K562 (cell line): ENCODE results near the gene NCDN. TPM values are rescaled to one million over a fixed set of nuclear protein-coding genes. Genes with fewer than 3 reads are reported as not detected.

Source experiments
- BCOR ChIP-seq: fragments of 450-650 bp; IDR thresholded peaks from 2 replicates; pipeline ENCODE4 v1.6.1; 2016
- BRF1 ChIP-seq: IDR thresholded peaks from 3 replicates; pipeline ENCODE4 v1.6.1; 2011; ENCODE audit warnings: borderline replicate concordance, mild to moderate bottlenecking; ENCODE audit not compliant: insufficient read length; ENCODE audit errors: extremely low read depth
- CREB1 ChIP-seq, 2 experiments: sonication (generic) in 1 of 2; formaldehyde crosslinking in 1 of 2; IDR thresholded peaks; 2 replicates each; pipeline versions ENCODE4 v1.6.1 to v1.8.0; 2012 to 2022; ENCODE audit warnings: inconsistent platforms in 1 of 2, mild to moderate bottlenecking in 1 of 2, missing genetic modification reagents in 1 of 2, moderate library complexity in 1 of 2
- CREBBP ChIP-seq: IDR thresholded peaks from one replicate; pipeline ENCODE4 v1.6.1; 2012; ENCODE audit warnings: low read depth, mild to moderate bottlenecking, control low read depth, inconsistent platforms, low read length
- CXXC5 ChIP-seq: fragments of 250-450 bp; sonication (Bioruptor Pico); IDR thresholded peaks from 2 replicates; pipeline ENCODE4 v1.8.0; 2022; ENCODE audit warnings: inconsistent platforms, mild to moderate bottlenecking, moderate library complexity
- EHMT2 ChIP-seq: fragments of 450-650 bp; IDR thresholded peaks from 2 replicates; pipeline ENCODE4 v1.6.1; 2018; ENCODE audit warnings: antibody characterized with exemption
- EP300 ChIP-seq: IDR thresholded peaks from 2 replicates; pipeline ENCODE4 v1.6.1; 2012; ENCODE audit warnings: low read length, improper control_type of control experiment
- FOXA1 ChIP-seq: fragments of 450-650 bp; IDR thresholded peaks from 2 replicates; pipeline ENCODE4 v1.6.1; 2016; ENCODE audit warnings: mild to moderate bottlenecking, borderline replicate concordance
- HCFC1 ChIP-seq: IDR thresholded peaks from 2 replicates; pipeline ENCODE4 v1.6.1; 2012; ENCODE audit warnings: low read depth, low read length, improper control_type of control experiment
- HMG20A ChIP-seq: fragments of 450-650 bp; formaldehyde crosslinking; conservative IDR thresholded peaks from 2 replicates; pipeline ENCODE4 v1.4.0; 2020; ENCODE audit warnings: mild to moderate bottlenecking, mixed read lengths
- NFIC ChIP-seq: fragments of 450-650 bp; IDR thresholded peaks from 2 replicates; pipeline ENCODE4 v1.6.1; 2017; ENCODE audit warnings: mild to moderate bottlenecking, inconsistent platforms
- RAD21 ChIP-seq, 2 experiments: fragments of 250-450 bp in 1 of 2; fragments of 450-650 bp in 1 of 2; sonication (Bioruptor Pico) in 1 of 2; formaldehyde crosslinking in 1 of 2; IDR thresholded peaks in 1 of 2; conservative IDR thresholded peaks in 1 of 2; 2 replicates each; pipeline versions ENCODE4 v1.4.0 to v1.8.0; 2020 to 2022; ENCODE audit warnings: mild to moderate bottlenecking in 2 of 2, moderate library complexity in 1 of 2
- SIRT6 ChIP-seq: IDR thresholded peaks from one replicate; pipeline ENCODE4 v1.6.1; 2012; ENCODE audit warnings: low read depth, mild to moderate bottlenecking, control low read depth, inconsistent platforms, low read length, moderate library complexity
- TAF7 ChIP-seq: fragments of 450-650 bp; IDR thresholded peaks from 2 replicates; pipeline ENCODE4 v1.6.1; 2016; ENCODE audit warnings: missing genetic modification characterization, missing compliant biosample characterization
- ZNF124 ChIP-seq: sonication (generic); formaldehyde crosslinking; IDR thresholded peaks from 2 replicates; pipeline ENCODE4 v1.8.1; 2022; ENCODE audit warnings: missing genetic modification reagents
- ZNF24 ChIP-seq: fragments of 450-650 bp; IDR thresholded peaks from 2 replicates; pipeline ENCODE4 v1.6.1; 2016
- polyA plus RNA-seq, 8 experiments: library from polyadenylated mRNA; depleted of rRNA in 4 of 8; stranded (reverse) in 5 of 8; unstranded in 3 of 8; fragments of >200 nt; fragmentation: Nextera tagmentation in 2 of 8; fragmentation: Illumina TruSeq in 1 of 8; extraction: Ambion mirVana in 2 of 8; extraction: Trizol in 1 of 8; gene quantifications; 2 replicates each; pipeline versions ENCODE4 v1.2.1 to v1.2.3, GENCODE V29; 2011 to 2014; ENCODE audit warnings: inconsistent platforms in 1 of 8, missing spikeins in 1 of 8
- total RNA-seq, 7 experiments: library from RNA; depleted of rRNA in 6 of 7; stranded (reverse); fragments of >200 nt in 6 of 7; fragmentation: Illumina TruSeq in 2 of 7; extraction: Trizol in 2 of 7; gene quantifications; 2 replicates each; pipeline versions ENCODE4 v1.2.1 to v1.2.3, GENCODE V29; 2011 to 2021; ENCODE audit warnings: low replicate concordance in 1 of 7
- TF ChIP-seq, protein P1 (sequence below): sonication (generic); formaldehyde crosslinking; IDR thresholded peaks from 2 replicates; pipeline ENCODE4 v1.8.1; 2023; ENCODE audit warnings: mild to moderate bottlenecking, missing genetic modification reagents
- TF ChIP-seq, protein P2 (sequence below): sonication (generic); formaldehyde crosslinking; IDR thresholded peaks from 2 replicates; pipeline ENCODE4 v1.5.0; 2020; ENCODE audit warnings: missing genetic modification reagents
- TF ChIP-seq, protein P3 (sequence below): fragments of 150-350 bp; IDR thresholded peaks from 2 replicates; pipeline ENCODE4 v1.6.1; 2014; ENCODE audit warnings: low read depth, mild to moderate bottlenecking, low read length, borderline replicate concordance
- TF ChIP-seq, protein P4 (sequence below): IDR thresholded peaks from 3 replicates; pipeline ENCODE4 v1.6.1; 2011; ENCODE audit warnings: borderline replicate concordance, mild to moderate bottlenecking; ENCODE audit not compliant: insufficient read length, insufficient read depth
- TF ChIP-seq, protein P5 (sequence below): conservative IDR thresholded peaks from 2 replicates; pipeline ENCODE4 v1.6.1; 2011; ENCODE audit warnings: low read depth, mild to moderate bottlenecking, low read length; ENCODE audit not compliant: control insufficient read depth

NCDN gene
- total and polyA plus RNA-seq, 9 of the 15 experiments (the other 6 are each of a cell fraction or from before 2014, with no cell fraction given): 1.9 to 35.1 (median 10.7) TPM

DNA sequence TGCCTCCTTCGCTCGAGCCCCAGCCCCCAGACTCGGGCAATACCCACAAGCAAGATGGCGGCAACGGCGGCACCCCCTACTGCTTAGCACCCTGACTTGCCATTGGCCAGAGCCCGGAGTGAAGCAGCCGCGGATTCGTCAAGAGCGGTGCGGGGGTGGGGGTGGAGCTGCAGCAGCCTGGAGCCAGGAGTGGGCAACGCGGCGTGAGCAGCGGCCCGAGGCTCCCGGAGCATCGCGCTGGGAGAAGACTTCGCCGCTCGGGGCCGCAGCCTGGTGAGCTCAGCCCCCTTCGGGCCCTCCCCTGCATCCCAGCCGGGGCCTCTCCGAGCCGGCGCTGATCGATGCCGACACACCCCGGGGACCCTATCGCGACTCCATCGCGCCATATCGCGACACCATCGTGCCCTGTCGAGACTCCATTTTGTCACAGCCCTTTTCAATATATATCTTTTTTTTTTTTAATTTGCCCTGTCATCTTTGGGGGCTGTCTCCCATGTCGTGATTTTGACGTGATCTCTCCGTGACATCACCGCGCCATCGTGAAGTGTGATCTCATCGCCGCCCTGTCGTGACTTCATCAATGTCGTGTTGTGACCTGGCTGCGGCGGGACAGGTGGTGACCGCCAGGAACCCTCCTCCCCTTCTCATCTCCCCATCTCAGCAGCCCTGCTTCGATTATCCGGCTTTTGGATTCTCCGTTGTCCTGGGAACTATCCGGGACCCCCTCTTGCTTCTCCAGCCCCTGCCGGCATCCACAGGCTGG is at the start of gene NCDN (continued):
- TF ChIP-seq, protein P1, sequence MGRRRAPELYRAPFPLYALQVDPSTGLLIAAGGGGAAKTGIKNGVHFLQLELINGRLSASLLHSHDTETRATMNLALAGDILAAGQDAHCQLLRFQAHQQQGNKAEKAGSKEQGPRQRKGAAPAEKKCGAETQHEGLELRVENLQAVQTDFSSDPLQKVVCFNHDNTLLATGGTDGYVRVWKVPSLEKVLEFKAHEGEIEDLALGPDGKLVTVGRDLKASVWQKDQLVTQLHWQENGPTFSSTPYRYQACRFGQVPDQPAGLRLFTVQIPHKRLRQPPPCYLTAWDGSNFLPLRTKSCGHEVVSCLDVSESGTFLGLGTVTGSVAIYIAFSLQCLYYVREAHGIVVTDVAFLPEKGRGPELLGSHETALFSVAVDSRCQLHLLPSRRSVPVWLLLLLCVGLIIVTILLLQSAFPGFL (CRISPR knock-in tag): no peak
- no peak for TF ChIP-seq RAD21 (CRISPR knock-in tag; conservative IDR thresholded peaks at IDR 0.05 in 1 of 2, IDR thresholded peaks at IDR 0.05 in 1 of 2)
- TF ChIP-seq FOXA1: no peak
- TF ChIP-seq SIRT6: no peak
- TF ChIP-seq CREB1 (IDR thresholded peaks at IDR 0.05): no peak; the same call in 1 of the 2 replicates
- TF ChIP-seq CREB1 (CRISPR knock-in tag; IDR thresholded peaks at IDR 0.05): peak; percentile 80
- TF ChIP-seq, protein P2, sequence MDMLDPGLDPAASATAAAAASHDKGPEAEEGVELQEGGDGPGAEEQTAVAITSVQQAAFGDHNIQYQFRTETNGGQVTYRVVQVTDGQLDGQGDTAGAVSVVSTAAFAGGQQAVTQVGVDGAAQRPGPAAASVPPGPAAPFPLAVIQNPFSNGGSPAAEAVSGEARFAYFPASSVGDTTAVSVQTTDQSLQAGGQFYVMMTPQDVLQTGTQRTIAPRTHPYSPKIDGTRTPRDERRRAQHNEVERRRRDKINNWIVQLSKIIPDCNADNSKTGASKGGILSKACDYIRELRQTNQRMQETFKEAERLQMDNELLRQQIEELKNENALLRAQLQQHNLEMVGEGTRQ: no peak
- TF ChIP-seq, protein P3, sequence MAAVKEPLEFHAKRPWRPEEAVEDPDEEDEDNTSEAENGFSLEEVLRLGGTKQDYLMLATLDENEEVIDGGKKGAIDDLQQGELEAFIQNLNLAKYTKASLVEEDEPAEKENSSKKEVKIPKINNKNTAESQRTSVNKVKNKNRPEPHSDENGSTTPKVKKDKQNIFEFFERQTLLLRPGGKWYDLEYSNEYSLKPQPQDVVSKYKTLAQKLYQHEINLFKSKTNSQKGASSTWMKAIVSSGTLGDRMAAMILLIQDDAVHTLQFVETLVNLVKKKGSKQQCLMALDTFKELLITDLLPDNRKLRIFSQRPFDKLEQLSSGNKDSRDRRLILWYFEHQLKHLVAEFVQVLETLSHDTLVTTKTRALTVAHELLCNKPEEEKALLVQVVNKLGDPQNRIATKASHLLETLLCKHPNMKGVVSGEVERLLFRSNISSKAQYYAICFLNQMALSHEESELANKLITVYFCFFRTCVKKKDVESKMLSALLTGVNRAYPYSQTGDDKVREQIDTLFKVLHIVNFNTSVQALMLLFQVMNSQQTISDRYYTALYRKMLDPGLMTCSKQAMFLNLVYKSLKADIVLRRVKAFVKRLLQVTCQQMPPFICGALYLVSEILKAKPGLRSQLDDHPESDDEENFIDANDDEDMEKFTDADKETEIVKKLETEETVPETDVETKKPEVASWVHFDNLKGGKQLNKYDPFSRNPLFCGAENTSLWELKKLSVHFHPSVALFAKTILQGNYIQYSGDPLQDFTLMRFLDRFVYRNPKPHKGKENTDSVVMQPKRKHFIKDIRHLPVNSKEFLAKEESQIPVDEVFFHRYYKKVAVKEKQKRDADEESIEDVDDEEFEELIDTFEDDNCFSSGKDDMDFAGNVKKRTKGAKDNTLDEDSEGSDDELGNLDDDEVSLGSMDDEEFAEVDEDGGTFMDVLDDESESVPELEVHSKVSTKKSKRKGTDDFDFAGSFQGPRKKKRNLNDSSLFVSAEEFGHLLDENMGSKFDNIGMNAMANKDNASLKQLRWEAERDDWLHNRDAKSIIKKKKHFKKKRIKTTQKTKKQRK: no peak
- peak; percentile 98 for TF ChIP-seq CXXC5 (CRISPR knock-in tag)
- no peak for TF ChIP-seq ZNF124
- no peak for TF ChIP-seq EHMT2
- TF ChIP-seq BCOR: no peak
- TF ChIP-seq CREBBP: no peak
- TF ChIP-seq TAF7: peak; percentile 53; the same call in 1 of the 2 replicates
- no peak for TF ChIP-seq BRF1
- TF ChIP-seq HCFC1: peak; percentile 99
- peak; percentile 43 for TF ChIP-seq EP300
- TF ChIP-seq NFIC: no peak; the same call in 1 of the 2 replicates
- TF ChIP-seq, protein P4, sequence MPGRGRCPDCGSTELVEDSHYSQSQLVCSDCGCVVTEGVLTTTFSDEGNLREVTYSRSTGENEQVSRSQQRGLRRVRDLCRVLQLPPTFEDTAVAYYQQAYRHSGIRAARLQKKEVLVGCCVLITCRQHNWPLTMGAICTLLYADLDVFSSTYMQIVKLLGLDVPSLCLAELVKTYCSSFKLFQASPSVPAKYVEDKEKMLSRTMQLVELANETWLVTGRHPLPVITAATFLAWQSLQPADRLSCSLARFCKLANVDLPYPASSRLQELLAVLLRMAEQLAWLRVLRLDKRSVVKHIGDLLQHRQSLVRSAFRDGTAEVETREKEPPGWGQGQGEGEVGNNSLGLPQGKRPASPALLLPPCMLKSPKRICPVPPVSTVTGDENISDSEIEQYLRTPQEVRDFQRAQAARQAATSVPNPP: no peak
- no peak for TF ChIP-seq ZNF24
- no peak for TF ChIP-seq HMG20A (CRISPR knock-in tag)
- TF ChIP-seq, protein P5, sequence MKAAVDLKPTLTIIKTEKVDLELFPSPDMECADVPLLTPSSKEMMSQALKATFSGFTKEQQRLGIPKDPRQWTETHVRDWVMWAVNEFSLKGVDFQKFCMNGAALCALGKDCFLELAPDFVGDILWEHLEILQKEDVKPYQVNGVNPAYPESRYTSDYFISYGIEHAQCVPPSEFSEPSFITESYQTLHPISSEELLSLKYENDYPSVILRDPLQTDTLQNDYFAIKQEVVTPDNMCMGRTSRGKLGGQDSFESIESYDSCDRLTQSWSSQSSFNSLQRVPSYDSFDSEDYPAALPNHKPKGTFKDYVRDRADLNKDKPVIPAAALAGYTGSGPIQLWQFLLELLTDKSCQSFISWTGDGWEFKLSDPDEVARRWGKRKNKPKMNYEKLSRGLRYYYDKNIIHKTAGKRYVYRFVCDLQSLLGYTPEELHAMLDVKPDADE: peak; percentile 98
